ENCODE measurements around the gene IGFL3. TPM values are rescaled to one million over a fixed set of nuclear protein-coding genes. Genes with fewer than 3 reads are reported as not detected.
"Not testable (repeated sequence)": the region's sequence is repeated elsewhere in the genome, so short reads cannot be mapped to it uniquely, and the experiment has no call there.

Gene IGFL3
- not detected in 2 replicates for total RNA-seq (2014; rRNA removed; shearing (Covaris generic))

DNA sequence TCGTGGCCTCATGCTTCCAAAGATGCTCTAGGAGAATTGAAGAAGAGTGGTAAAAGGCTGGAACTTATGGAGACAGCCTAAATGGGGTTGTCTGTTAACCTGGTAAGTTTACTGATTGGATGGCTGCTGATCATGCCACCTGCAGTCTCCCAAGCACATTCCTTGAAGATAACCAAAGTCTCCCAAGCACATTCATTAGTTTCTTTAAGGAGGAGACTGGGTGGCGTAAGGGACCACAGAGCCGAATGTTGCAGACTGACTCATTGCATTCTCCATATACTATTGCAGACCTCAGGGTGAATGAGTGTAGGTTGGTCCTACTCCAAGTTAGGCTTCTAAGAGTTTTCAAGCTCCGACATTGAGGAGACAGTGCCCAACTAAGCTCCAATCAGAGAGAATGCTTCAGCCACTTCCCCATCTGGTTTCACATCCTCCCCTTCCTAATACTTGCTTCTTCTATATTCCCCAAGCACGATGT, at the start of gene IGFL3:
Gene IGFL3, minus strand, starts transcription at position 51 of the 478 bp plus-strand sequence. Its CDS starts 39 bp downstream, at position 12.
- no peaks in the 10 kb centered on the region for H3K27me3 ChIP-seq (ENCODE audit: control insufficient read depth, insufficient read depth, low read length)
- no peak for DNase-seq
- no peak within 1 kb of the TSS for H3K4me3 ChIP-seq (ENCODE audit: insufficient read depth, low read depth, low read length)
- no peaks in the 10 kb centered on the region for H3K36me3 ChIP-seq (replicated peaks; ENCODE audit: control insufficient read depth, insufficient read depth, low read length)

DNA sequence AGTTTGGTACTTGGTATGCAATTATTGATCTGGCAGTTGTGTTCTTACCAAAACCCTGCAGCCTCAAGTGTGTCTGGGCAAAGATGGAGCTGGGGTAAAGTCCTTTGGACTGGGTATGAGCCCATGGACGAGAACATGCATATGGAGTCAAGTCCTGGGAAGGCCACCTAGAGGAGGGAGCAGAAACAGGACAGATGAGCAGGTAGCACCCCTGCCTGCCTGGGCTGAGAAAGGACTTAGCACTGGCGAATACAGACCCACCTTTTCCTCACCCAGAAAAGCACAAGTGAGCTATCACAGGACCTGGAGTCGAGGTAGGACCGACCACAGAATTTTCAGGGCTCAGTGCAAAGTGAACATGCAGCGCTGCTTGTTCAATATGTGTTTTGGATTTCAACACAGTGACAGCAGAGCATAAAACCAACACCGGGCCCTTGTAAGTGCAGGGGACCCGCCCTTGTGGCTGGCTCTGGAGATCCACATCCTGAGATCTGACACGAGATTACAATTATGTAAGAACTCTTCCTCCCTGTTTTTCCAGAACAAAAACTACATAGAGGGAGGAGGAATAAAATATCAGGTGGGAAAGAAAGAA, 49.5 kb upstream of the IGFL3 start:
- Histone ChIP-seq H3K4me3 (ENCODE audit: insufficient read depth, low read depth, low read length) (no peak overlapping the region), H3K36me3 (replicated peaks; ENCODE audit: control insufficient read depth, insufficient read depth, low read length) (no peaks in the 10 kb centered on the region), H3K27me3 (ENCODE audit: control insufficient read depth, insufficient read depth, low read length) (no peaks in the 10 kb centered on the region)
- DNase-seq: peak; percentile 40

DNA sequence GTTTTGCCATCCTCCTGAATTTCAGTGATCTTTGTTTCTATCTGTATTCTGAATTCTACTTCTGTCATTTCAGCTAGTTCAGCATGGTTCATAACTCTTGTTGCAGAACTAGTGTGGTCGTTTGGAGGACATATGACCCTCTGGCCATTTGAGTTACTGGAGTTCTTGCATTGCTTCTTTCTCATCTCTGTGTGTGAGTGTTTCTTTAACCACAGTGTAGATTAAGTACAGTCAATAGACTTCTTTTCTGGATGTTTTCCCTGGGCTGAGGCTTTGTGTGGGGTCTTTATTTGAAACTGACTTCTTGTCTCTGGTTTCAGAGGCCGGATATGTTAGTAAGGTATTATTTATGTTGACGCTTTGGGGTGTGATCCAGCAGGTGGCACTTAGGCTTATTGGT, 38.2 kb upstream of the IGFL3 start:
- no peak for DNase-seq
- Histone ChIP-seq H3K27me3 (ENCODE audit: control insufficient read depth, insufficient read depth, low read length) (no peaks in the 10 kb centered on the region), H3K4me3 (ENCODE audit: insufficient read depth, low read depth, low read length) (no peak overlapping the region), H3K36me3 (replicated peaks; ENCODE audit: control insufficient read depth, insufficient read depth, low read length) (no peaks in the 10 kb centered on the region)

- H3K4me3 ChIP-seq (ENCODE audit: insufficient read depth, low read depth, low read length); DNase-seq; H3K36me3 ChIP-seq (replicated peaks; ENCODE audit: control insufficient read depth, insufficient read depth, low read length); H3K27me3 ChIP-seq (ENCODE audit: control insufficient read depth, insufficient read depth, low read length): not testable (repeated sequence)
Observed at GRCh38 chr19:46161642-46162257, 37.3 kb upstream of the IGFL3 start.

- Histone ChIP-seq H3K36me3 (replicated peaks; ENCODE audit: control insufficient read depth, insufficient read depth, low read length) (no peaks in the 10 kb centered on the region), H3K27me3 (ENCODE audit: control insufficient read depth, insufficient read depth, low read length) (no peaks in the 10 kb centered on the region), H3K4me3 (ENCODE audit: insufficient read depth, low read depth, low read length) (no peak overlapping the region)
- no peak for DNase-seq
Observed at GRCh38 chr19:46160233-46160775, 35.8 kb upstream of the IGFL3 start.

DNA sequence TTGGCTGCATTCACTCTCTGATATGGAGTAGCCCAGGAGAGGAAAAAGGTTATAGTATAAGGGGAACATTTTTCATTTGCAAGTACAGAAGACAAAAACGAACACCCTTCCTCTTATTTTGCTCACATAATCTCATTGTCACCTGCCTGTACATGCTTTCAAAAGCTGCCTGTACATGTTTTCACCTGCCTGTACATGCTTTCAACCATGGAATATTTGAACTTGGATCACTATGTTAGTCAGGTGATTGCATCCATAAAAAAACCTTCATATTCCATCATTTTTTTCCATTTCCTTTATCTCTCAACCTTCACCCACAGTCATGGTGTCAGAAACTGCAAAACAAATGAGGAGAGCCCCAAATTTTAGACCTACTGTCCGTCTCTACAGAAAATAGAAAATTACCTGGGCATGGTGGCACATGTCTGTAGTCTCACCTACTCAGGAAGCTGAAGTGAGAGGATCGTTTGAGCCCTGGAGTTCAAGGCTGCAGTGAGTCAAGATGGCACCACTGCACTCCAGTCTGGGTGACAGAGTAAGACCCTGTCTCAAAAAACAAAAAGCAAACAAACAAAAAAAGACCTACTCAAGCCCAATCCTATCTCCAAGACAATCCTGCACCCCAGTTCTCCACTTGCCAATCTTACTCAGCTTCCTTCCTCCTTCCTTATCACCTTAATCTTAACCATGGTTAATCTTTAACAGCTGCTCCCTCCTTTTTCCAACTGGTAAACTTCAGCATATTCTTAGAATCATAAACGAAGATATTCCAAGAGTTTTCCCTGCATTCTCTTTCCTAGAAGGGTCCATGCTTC, 35.1 kb upstream of the IGFL3 start:
- Histone ChIP-seq H3K27me3 (ENCODE audit: control insufficient read depth, insufficient read depth, low read length) (no peaks in the 10 kb centered on the region), H3K4me3 (ENCODE audit: insufficient read depth, low read depth, low read length) (no peak overlapping the region), H3K36me3 (replicated peaks; ENCODE audit: control insufficient read depth, insufficient read depth, low read length) (no peaks in the 10 kb centered on the region)
- no peak for DNase-seq

DNA sequence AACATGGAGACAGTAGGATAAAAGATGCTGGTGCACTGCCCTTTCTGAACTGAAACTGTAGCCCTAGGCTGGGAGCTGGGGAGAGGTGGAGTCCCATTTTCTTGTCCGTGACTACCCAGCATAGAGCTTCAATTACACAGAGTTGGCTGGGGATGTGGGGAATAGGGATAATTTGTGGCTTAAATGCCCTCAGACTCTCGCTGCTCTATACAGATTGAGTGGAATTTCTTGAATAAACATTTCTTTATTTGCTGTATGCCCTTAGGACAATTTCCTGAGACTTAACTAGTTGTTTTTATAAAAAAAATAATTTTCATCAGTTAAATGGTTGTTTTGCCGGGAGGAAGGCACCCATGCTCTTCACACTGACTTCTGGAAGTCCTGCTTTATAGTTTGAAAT, 30.7 kb upstream of the IGFL3 start:
- DNase-seq: no peak
- Histone ChIP-seq H3K4me3 (ENCODE audit: insufficient read depth, low read depth, low read length) (no peak overlapping the region), H3K36me3 (replicated peaks; ENCODE audit: control insufficient read depth, insufficient read depth, low read length) (no peaks in the 10 kb centered on the region), H3K27me3 (ENCODE audit: control insufficient read depth, insufficient read depth, low read length) (no peaks in the 10 kb centered on the region)

- no peaks in the 10 kb centered on the region for H3K36me3 ChIP-seq (replicated peaks; ENCODE audit: control insufficient read depth, insufficient read depth, low read length)
- no peaks in the 10 kb centered on the region for H3K27me3 ChIP-seq (ENCODE audit: control insufficient read depth, insufficient read depth, low read length)
- no peak overlapping the region for H3K4me3 ChIP-seq (ENCODE audit: insufficient read depth, low read depth, low read length)
- DNase-seq: no peak
Observed at GRCh38 chr19:46150606-46151005, 26.1 kb upstream of the IGFL3 start.

DNA sequence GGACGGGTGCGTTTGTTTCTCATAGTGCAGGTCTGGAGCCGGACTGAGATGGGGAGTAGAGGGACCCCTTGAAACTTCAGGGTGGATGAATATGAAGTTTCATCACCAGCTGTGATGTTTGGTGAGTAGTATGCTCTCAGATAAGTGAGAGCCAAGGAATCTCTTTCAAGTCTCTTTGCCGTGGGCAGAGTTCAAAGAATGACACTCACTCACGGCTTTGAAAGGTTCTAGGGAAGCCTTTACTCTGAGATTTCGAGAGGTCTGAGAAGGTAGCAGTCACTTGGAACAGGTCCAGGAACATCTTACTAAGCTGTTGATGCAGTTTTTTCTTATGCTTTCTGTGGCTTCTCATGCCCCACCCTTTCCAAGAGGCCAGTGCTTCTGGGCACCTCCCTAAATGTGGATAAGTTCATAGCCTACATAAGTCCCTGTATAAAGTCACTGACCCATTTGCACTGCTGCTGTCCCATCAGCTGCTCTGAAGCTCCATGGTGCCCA, 23.4 kb upstream of the IGFL3 start, which contains the start of gene IGFL2:
Gene IGFL2, plus strand, starts transcription at position 448 of the 498 bp plus-strand sequence. Its CDS starts 41 bp downstream, at position 489.
- Histone ChIP-seq H3K4me3 (ENCODE audit: insufficient read depth, low read depth, low read length) (no peak within 1 kb of the TSS), H3K27me3 (ENCODE audit: control insufficient read depth, insufficient read depth, low read length) (no peaks in the 10 kb centered on the region), H3K36me3 (replicated peaks; ENCODE audit: control insufficient read depth, insufficient read depth, low read length) (no peaks in the 10 kb centered on the region)
- DNase-seq: no peak

- DNase-seq: no peak
- H3K27me3 ChIP-seq (ENCODE audit: control insufficient read depth, insufficient read depth, low read length): no peaks in the 10 kb centered on the region
- H3K36me3 ChIP-seq (replicated peaks; ENCODE audit: control insufficient read depth, insufficient read depth, low read length): no peaks in the 10 kb centered on the region
- no peak overlapping the region for H3K4me3 ChIP-seq (ENCODE audit: insufficient read depth, low read depth, low read length)
Observed at GRCh38 chr19:46147166-46147740, 22.8 kb upstream of the IGFL3 start.

- no peak overlapping the region for H3K4me3 ChIP-seq (ENCODE audit: insufficient read depth, low read depth, low read length)
- H3K27me3 ChIP-seq (ENCODE audit: control insufficient read depth, insufficient read depth, low read length): no peaks in the 10 kb centered on the region
- DNase-seq: no peak
- H3K36me3 ChIP-seq (replicated peaks; ENCODE audit: control insufficient read depth, insufficient read depth, low read length): no peaks in the 10 kb centered on the region
Observed at GRCh38 chr19:46144756-46145155, 20.3 kb upstream of the IGFL3 start.

- DNase-seq: no peak
- H3K27me3 ChIP-seq (ENCODE audit: control insufficient read depth, insufficient read depth, low read length): no peaks in the 10 kb centered on the region
- no peak overlapping the region for H3K4me3 ChIP-seq (ENCODE audit: insufficient read depth, low read depth, low read length)
- H3K36me3 ChIP-seq (replicated peaks; ENCODE audit: control insufficient read depth, insufficient read depth, low read length): no peaks in the 10 kb centered on the region
Observed at GRCh38 chr19:46142294-46142693, 17.8 kb upstream of the IGFL3 start.

GRCh38 chr19:46141421-46141820, 16.9 kb upstream of the IGFL3 start:
- Histone ChIP-seq H3K27me3 (ENCODE audit: control insufficient read depth, insufficient read depth, low read length) (no peaks in the 10 kb centered on the region), H3K36me3 (replicated peaks; ENCODE audit: control insufficient read depth, insufficient read depth, low read length) (no peaks in the 10 kb centered on the region), H3K4me3 (ENCODE audit: insufficient read depth, low read depth, low read length) (no peak overlapping the region)
- DNase-seq: no peak

DNA sequence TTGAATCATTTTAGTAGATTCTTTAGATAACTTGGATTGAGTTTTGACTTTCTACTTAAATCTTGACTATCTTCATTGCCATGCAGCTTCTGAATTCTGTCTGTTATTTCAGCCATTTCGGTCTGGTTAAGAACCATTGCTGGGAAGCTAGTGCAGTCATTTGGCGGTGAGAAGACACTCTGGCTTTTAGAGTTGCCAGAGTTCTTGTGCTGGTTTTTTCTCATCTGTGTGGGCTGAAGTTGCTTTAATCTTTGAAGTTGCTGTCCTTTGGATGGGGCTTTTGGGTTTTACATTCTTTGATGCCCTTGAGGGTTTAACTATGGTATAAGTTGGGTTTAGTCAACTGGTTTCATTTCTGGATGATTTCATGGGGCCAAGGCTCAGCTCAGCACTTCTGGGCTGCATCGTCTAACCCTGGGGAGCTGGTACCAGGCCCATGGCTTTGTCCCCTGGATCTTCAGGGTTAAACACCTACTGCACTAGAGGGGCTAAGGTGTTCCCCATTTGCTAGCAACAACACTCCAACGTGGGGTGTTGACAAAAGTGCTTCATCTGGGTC, 13.5 kb upstream of the IGFL3 start:
- H3K27me3 ChIP-seq (ENCODE audit: control insufficient read depth, insufficient read depth, low read length): no peaks in the 10 kb centered on the region
- no peak overlapping the region for H3K4me3 ChIP-seq (ENCODE audit: insufficient read depth, low read depth, low read length)
- no peaks in the 10 kb centered on the region for H3K36me3 ChIP-seq (replicated peaks; ENCODE audit: control insufficient read depth, insufficient read depth, low read length)
- no peak for DNase-seq
